ENCODE measurements around the gene ACSL5. TPM values are rescaled to one million over a fixed set of nuclear protein-coding genes. Genes with fewer than 3 reads are reported as not detected.

The ACSL5 gene, protein sequence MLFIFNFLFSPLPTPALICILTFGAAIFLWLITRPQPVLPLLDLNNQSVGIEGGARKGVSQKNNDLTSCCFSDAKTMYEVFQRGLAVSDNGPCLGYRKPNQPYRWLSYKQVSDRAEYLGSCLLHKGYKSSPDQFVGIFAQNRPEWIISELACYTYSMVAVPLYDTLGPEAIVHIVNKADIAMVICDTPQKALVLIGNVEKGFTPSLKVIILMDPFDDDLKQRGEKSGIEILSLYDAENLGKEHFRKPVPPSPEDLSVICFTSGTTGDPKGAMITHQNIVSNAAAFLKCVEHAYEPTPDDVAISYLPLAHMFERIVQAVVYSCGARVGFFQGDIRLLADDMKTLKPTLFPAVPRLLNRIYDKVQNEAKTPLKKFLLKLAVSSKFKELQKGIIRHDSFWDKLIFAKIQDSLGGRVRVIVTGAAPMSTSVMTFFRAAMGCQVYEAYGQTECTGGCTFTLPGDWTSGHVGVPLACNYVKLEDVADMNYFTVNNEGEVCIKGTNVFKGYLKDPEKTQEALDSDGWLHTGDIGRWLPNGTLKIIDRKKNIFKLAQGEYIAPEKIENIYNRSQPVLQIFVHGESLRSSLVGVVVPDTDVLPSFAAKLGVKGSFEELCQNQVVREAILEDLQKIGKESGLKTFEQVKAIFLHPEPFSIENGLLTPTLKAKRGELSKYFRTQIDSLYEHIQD
- total RNA-seq (2022; extraction: Qiagen RNA extraction) = 0.13 to 0.27 TPM (median 0.19 TPM) in 5 replicates

DNA sequence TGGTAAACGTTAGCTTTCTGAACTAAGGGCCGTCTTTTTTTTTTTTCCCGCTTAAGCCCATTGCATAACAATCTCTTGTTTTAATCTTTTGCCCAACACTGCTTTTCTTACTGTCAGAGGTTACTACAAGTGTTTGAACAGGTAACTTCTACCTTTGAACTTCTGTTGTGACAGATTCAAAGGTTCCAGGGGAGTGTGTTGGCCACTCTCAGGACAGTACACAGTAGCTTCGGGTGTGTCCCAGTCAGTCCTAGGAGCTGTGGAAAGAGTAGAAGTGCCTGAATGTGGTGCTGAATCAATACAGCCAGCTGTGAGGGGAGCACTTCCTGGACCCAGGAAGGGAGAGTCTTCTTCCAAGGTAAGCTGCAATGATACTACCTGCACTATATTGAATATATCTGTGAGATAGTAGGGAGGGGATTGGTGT is at the start of gene ACSL5:
Gene ACSL5, plus strand, starts transcription at position 205 of the 427 bp plus-strand sequence. CDS start 20,831 bp downstream, outside the sequence.

DNA sequence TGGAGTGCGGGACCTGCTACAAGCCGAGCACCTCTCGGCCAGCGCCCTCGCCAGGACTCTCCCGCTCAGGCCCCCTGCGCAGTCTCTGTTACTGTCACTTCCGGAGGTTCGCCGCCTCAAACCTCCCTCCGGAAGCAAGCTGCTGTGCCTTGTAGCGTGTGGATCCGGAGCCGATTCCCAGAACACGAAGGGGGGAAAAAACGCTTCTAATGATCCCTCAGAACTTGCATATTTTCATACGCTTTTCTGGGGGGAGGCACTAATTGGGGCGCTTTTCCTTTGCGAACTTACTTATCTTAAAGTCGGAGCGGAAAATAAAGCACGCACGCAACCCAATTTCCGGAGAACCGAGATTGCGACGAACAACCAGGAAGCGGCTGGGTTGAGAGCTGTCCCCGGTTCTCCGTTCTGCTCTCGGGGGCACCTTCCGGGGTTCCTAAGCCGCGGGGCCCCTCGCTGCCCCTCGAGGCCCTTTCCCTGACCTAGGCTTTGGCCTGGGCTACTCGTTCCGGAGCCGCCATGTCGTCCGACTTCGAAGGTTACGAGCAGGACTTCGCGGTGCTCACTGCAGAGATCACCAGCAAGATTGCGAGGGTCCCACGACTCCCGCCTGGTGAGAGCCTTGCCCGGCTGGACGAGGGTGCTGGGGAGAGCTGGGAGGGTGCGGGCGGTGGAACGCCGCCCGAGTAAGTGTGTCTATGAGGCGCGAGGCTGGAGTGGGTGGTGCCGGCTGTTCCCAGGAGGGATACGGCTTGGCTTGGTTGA is 73.1 kb downstream of the ACSL5 start, which contains the start of the genes VTI1A and ZDHHC6:
Gene VTI1A, plus strand, starts transcription at position 361 of the 765 bp plus-strand sequence. Its CDS starts 159 bp downstream, at position 520.
Gene ZDHHC6, minus strand, starts transcription at position 60 of the 765 bp plus-strand sequence. CDS start 1,478 bp downstream, outside the sequence.

Other genes with a start within 250 kb of the ACSL5 start
- 5.5 to 6.9 TPM (median 6.5 TPM) in 5 replicates for gene GPAM, start 190.4 kb upstream of the ACSL5 start, total RNA-seq (2022; extraction: Qiagen RNA extraction)
- gene TECTB, start 90.7 kb upstream of the ACSL5 start, total RNA-seq (2022; extraction: Qiagen RNA extraction) = not detected in 5 replicates
- 27.2 to 31.9 TPM (median 29.6 TPM) in 5 replicates for gene ZDHHC6, start 72.8 kb downstream of the ACSL5 start, total RNA-seq (2022; extraction: Qiagen RNA extraction)
- 10.3 to 14.9 TPM (median 13.3 TPM) in 5 replicates for gene VTI1A, start 73.1 kb downstream of the ACSL5 start, total RNA-seq (2022; extraction: Qiagen RNA extraction)

All from A549 treated with Mapracorat at 1 μM for 4 hours (cell line).